ENCODE measurements around the gene RAB1A.

DNA sequence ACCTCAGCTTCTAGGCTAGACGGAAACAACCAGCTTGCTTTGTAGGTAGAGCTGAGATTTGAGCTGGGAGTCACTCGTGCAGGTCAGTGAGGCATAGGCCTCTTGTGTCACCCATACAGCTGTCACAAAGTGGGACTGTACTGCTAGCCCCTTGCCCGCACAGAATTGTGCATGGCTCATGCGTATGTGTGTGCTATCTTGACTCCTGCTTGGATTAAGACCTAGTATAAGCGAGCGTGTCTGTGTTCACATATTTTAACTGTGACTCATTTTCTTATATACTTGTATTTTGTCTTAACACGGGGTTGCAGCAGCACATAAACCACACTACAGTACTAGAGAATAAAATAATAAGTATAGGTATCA lies 53.6 kb downstream of the RAB1A start:
- TF ChIP-seq POLR2AphosphoS5 (IDR thresholded peaks at IDR 0.05; ENCODE audit: borderline replicate concordance, low read depth, low read length) (no peak), EZH2 (IDR thresholded peaks at IDR 0.05) (no peak)

All from SK-N-MC (cell line).